WTC11 (cell line): ENCODE results near the gene NUP214.

Experiments used
- ATF1 ChIP-seq: sonication (generic); formaldehyde crosslinking; IDR thresholded peaks from 2 replicates; pipeline ENCODE4 v1.8.1; 2023; ENCODE audit warnings: mild to moderate bottlenecking, moderate library complexity, missing genetic modification reagents
- ELF4 ChIP-seq: sonication (generic); formaldehyde crosslinking; IDR thresholded peaks from 2 replicates; pipeline ENCODE4 v1.8.1; 2022; ENCODE audit warnings: low read depth, mild to moderate bottlenecking, moderate library complexity, missing genetic modification reagents
- FOXK1 ChIP-seq: sonication (generic); formaldehyde crosslinking; IDR thresholded peaks from 2 replicates; pipeline ENCODE4 v1.8.0; 2022; ENCODE audit warnings: mild to moderate bottlenecking, moderate library complexity, missing genetic modification reagents
- OVOL2 ChIP-seq: fragments of 250-450 bp; sonication (Bioruptor Pico); IDR thresholded peaks from 2 replicates; pipeline ENCODE4 v1.9.0; 2021; ENCODE audit warnings: mild to moderate bottlenecking, borderline replicate concordance
- ZNF138 ChIP-seq: sonication (generic); formaldehyde crosslinking; conservative IDR thresholded peaks from 2 replicates; pipeline ENCODE4 v1.8.1; 2022; ENCODE audit warnings: mild to moderate bottlenecking, moderate library complexity, missing genetic modification reagents
- TF ChIP-seq, protein P1 (sequence below): fragments of 200-600 bp; IDR thresholded peaks from 2 replicates; pipeline ENCODE4 v1.8.0; 2022; ENCODE audit warnings: antibody characterized with exemption
- TF ChIP-seq, protein P2 (sequence below): sonication (generic); formaldehyde crosslinking; IDR thresholded peaks from 2 replicates; pipeline ENCODE4 v1.8.1; 2022; ENCODE audit warnings: mild to moderate bottlenecking, moderate library complexity, missing genetic modification reagents

DNA sequence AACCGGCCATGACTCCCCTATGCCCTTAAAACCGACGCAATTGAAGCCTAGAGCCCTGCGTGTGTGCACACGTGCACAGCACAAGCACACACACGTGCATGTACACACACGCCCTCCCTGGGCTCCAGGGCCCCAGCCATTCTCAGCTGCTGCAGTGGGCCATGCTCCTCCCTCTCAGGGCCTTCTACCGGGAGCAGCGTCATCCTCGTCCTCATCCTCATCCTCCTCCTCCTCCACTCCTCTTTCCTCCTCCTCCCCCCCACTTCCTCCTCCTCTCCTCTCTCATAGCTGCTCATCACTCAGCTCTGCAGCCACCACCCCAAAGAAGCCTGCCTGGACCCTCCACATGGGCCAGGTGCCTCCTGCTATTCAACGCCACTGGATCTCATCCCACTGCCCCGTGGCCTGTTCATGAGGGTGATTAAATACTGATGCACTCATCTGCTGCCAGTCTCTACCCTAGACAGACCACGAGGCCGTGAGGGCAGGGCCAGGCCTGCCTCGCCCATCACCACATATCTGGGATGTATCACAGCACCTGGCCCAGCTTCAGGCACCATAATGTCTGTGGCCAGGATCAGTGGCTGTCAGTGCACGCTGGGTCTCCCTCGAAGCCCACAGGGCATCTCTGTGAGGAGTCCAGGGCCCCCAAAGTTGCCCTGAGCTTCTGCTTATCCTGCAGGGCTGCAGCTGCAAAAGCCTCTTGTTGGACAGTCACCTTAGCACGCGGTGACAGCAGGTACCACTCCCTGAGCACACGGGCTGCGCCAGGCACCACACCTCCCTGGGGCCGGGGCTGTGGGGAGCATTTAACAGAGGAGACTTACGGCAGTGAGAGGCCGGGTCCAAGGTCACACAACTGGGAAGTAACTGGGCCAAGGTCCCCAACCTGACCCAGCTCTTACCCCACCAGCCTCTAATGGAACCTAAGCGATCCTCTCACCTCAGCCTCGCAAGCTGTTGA is 141.2 kb downstream of the NUP214 start:
- no peak for TF ChIP-seq ATF1 (CRISPR knock-in tag)
- TF ChIP-seq, protein P1, sequence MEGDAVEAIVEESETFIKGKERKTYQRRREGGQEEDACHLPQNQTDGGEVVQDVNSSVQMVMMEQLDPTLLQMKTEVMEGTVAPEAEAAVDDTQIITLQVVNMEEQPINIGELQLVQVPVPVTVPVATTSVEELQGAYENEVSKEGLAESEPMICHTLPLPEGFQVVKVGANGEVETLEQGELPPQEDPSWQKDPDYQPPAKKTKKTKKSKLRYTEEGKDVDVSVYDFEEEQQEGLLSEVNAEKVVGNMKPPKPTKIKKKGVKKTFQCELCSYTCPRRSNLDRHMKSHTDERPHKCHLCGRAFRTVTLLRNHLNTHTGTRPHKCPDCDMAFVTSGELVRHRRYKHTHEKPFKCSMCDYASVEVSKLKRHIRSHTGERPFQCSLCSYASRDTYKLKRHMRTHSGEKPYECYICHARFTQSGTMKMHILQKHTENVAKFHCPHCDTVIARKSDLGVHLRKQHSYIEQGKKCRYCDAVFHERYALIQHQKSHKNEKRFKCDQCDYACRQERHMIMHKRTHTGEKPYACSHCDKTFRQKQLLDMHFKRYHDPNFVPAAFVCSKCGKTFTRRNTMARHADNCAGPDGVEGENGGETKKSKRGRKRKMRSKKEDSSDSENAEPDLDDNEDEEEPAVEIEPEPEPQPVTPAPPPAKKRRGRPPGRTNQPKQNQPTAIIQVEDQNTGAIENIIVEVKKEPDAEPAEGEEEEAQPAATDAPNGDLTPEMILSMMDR = no peak
- TF ChIP-seq FOXK1 (CRISPR knock-in tag) = no peak
- TF ChIP-seq ELF4 = no peak
- no peak for TF ChIP-seq OVOL2 (CRISPR knock-in tag)
- TF ChIP-seq, protein P2, sequence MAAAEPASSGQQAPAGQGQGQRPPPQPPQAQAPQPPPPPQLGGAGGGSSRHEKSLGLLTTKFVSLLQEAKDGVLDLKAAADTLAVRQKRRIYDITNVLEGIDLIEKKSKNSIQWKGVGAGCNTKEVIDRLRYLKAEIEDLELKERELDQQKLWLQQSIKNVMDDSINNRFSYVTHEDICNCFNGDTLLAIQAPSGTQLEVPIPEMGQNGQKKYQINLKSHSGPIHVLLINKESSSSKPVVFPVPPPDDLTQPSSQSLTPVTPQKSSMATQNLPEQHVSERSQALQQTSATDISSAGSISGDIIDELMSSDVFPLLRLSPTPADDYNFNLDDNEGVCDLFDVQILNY = no peak
- TF ChIP-seq ZNF138 (CRISPR knock-in tag) = no peak
